HepG2 (cell line): ENCODE data around the gene SRXN1. TPM values are rescaled to one million over a fixed set of nuclear protein-coding genes. Genes with fewer than 3 reads are reported as not detected.
A peak's percentile ranks its signal among the peaks of the same experiment; 100 is the strongest.

ENCODE experiments used
- BRCA1 ChIP-seq: sonication (generic); formaldehyde crosslinking; IDR thresholded peaks from 2 replicates; pipeline ENCODE4 v1.4.0; 2020; ENCODE audit warnings: missing genetic modification reagents
- ELF3 ChIP-seq: IDR thresholded peaks from 2 replicates; pipeline ENCODE4 v1.6.1; 2016; ENCODE audit warnings: missing genetic modification reagents, missing compliant biosample characterization
- ERF ChIP-seq: IDR thresholded peaks from 2 replicates; pipeline ENCODE4 v1.6.1; 2018; ENCODE audit warnings: missing biosample characterization, missing genetic modification reagents
- GABPA ChIP-seq, 2 experiments: IDR thresholded peaks; 2 replicates each; pipeline ENCODE4 v1.6.1; 2011 to 2016; ENCODE audit warnings: low read depth in 2 of 2, low read length in 1 of 2, missing biosample characterization in 1 of 2, missing genetic modification characterization in 1 of 2
- GATAD1 ChIP-seq: IDR thresholded peaks from 2 replicates; pipeline ENCODE4 v1.6.1; 2016; ENCODE audit warnings: missing genetic modification reagents, missing compliant biosample characterization
- MXI1 ChIP-seq: IDR thresholded peaks from 3 replicates; pipeline ENCODE4 v1.6.1; 2012; ENCODE audit warnings: low read depth, low read length, inconsistent platforms, borderline replicate concordance
- NFIC ChIP-seq: IDR thresholded peaks from 2 replicates; pipeline ENCODE4 v1.6.1; 2012; ENCODE audit warnings: mild to moderate bottlenecking, low read length, inconsistent platforms
- TBP ChIP-seq: sonication (generic); formaldehyde crosslinking; IDR thresholded peaks from 2 replicates; pipeline ENCODE4 v1.5.0; 2020; ENCODE audit warnings: missing genetic modification reagents
- TMF1 ChIP-seq: sonication (generic); formaldehyde crosslinking; IDR thresholded peaks from 2 replicates; pipeline ENCODE4 v1.8.1; 2022; ENCODE audit warnings: low read depth, missing genetic modification reagents
- ZFP36 ChIP-seq: fragments of 150-350 bp; IDR thresholded peaks from 2 replicates; pipeline ENCODE4 v1.6.1; 2018; ENCODE audit warnings: borderline replicate concordance, low read length, low read depth; ENCODE audit not compliant: partially characterized antibody
- ZNF17 ChIP-seq: sonication (generic); formaldehyde crosslinking; IDR thresholded peaks from 2 replicates; pipeline ENCODE4 v1.5.0; 2020; ENCODE audit warnings: mild to moderate bottlenecking, missing genetic modification reagents
- ZNF567 ChIP-seq: sonication (generic); formaldehyde crosslinking; IDR thresholded peaks from 2 replicates; pipeline ENCODE4 v1.8.1; 2023; ENCODE audit warnings: mild to moderate bottlenecking, missing genetic modification reagents, borderline replicate concordance
- ZSCAN25 ChIP-seq: sonication (generic); formaldehyde crosslinking; IDR thresholded peaks from 2 replicates; pipeline ENCODE4 v1.8.0; 2022; ENCODE audit warnings: mild to moderate bottlenecking, missing genetic modification reagents
- ZSCAN29 ChIP-seq: sonication (generic); formaldehyde crosslinking; conservative IDR thresholded peaks from 2 replicates; pipeline ENCODE4 v1.4.0; 2020; ENCODE audit warnings: mild to moderate bottlenecking, missing genetic modification reagents
- polyA plus RNA-seq, 8 experiments: library from polyadenylated mRNA; depleted of rRNA in 3 of 8; stranded (reverse) in 7 of 8; unstranded in 1 of 8; fragments of >200 nt; fragmentation: Illumina TruSeq in 4 of 8; extraction: Trizol in 4 of 8; gene quantifications; 2 replicates each; pipeline versions ENCODE4 v1.2.1 to v1.2.3, GENCODE V29; 2011 to 2016; ENCODE audit warnings: low read depth in 4 of 8, missing spikeins in 1 of 8, mixed read lengths in 1 of 8; ENCODE audit not compliant: insufficient read depth in 1 of 8
- total RNA-seq, 5 experiments: library from RNA; depleted of rRNA; stranded (reverse); fragments of >200 nt; fragmentation: Illumina TruSeq; extraction: Trizol; gene quantifications; 2 replicates each; pipeline ENCODE4 v1.2.3, GENCODE V29; 2016; ENCODE audit warnings: low read depth in 1 of 5
- TF ChIP-seq, protein P1 (sequence below): sonication (generic); formaldehyde crosslinking; IDR thresholded peaks from 2 replicates; pipeline ENCODE4 v1.5.0; 2020; ENCODE audit warnings: missing genetic modification reagents
- TF ChIP-seq, protein P2 (sequence below), 2 experiments: fragments of 450-650 bp in 1 of 2; sonication (generic) in 1 of 2; formaldehyde crosslinking in 1 of 2; IDR thresholded peaks; 2 replicates each; pipeline versions ENCODE4 v1.6.1 to v1.8.0; 2016 to 2022; ENCODE audit warnings: antibody characterized with exemption in 1 of 2, mild to moderate bottlenecking in 1 of 2, missing genetic modification reagents in 1 of 2
- TF ChIP-seq, protein P3 (sequence below): sonication (generic); formaldehyde crosslinking; IDR thresholded peaks from 2 replicates; pipeline ENCODE4 v1.4.0; 2020; ENCODE audit warnings: missing genetic modification reagents, mild to moderate bottlenecking, borderline replicate concordance

The SRXN1 gene
- total and polyA plus RNA-seq, 2 of the 13 experiments (the other 11 are each of a cell fraction or from before 2014, with no cell fraction given), result 29.9 to 87.7 TPM

GRCh38 chr20:653110-653589, at the start of gene SRXN1 (continued):
- TF ChIP-seq, protein P1, sequence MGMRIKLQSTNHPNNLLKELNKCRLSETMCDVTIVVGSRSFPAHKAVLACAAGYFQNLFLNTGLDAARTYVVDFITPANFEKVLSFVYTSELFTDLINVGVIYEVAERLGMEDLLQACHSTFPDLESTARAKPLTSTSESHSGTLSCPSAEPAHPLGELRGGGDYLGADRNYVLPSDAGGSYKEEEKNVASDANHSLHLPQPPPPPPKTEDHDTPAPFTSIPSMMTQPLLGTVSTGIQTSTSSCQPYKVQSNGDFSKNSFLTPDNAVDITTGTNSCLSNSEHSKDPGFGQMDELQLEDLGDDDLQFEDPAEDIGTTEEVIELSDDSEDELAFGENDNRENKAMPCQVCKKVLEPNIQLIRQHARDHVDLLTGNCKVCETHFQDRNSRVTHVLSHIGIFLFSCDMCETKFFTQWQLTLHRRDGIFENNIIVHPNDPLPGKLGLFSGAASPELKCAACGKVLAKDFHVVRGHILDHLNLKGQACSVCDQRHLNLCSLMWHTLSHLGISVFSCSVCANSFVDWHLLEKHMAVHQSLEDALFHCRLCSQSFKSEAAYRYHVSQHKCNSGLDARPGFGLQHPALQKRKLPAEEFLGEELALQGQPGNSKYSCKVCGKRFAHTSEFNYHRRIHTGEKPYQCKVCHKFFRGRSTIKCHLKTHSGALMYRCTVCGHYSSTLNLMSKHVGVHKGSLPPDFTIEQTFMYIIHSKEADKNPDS, result no peak; the same call in 1 of the 2 replicates
- TF ChIP-seq MXI1 (peak; percentile 72), GATAD1 (CRISPR knock-in tag) (0 out of 2 replicates have a peak, but pooled peaks have one; percentile 22), ZSCAN25 (peak; percentile 79), BRCA1 (no peak), ZSCAN29 (CRISPR knock-in tag) (no peak; the same call in 1 of the 2 replicates), ZFP36 (no peak), ZNF17 (CRISPR knock-in tag) (no peak), NFIC (no peak), TBP (CRISPR knock-in tag) (0 out of 2 replicates have a peak, but pooled peaks have one; percentile 32), GABPA (IDR thresholded peaks at IDR 0.05; ENCODE audit: low read depth, low read length) (no peak), GABPA (CRISPR knock-in tag; IDR thresholded peaks at IDR 0.05; ENCODE audit: low read depth) (no peak), ERF (CRISPR knock-in tag) (0 out of 2 replicates have a peak, but pooled peaks have one; percentile 50), TMF1 (CRISPR knock-in tag) (peak; percentile 90), ZNF567 (CRISPR knock-in tag) (no peak; the same call in 1 of the 2 replicates), ELF3 (peak; percentile 79)
- TF ChIP-seq, protein P2, sequence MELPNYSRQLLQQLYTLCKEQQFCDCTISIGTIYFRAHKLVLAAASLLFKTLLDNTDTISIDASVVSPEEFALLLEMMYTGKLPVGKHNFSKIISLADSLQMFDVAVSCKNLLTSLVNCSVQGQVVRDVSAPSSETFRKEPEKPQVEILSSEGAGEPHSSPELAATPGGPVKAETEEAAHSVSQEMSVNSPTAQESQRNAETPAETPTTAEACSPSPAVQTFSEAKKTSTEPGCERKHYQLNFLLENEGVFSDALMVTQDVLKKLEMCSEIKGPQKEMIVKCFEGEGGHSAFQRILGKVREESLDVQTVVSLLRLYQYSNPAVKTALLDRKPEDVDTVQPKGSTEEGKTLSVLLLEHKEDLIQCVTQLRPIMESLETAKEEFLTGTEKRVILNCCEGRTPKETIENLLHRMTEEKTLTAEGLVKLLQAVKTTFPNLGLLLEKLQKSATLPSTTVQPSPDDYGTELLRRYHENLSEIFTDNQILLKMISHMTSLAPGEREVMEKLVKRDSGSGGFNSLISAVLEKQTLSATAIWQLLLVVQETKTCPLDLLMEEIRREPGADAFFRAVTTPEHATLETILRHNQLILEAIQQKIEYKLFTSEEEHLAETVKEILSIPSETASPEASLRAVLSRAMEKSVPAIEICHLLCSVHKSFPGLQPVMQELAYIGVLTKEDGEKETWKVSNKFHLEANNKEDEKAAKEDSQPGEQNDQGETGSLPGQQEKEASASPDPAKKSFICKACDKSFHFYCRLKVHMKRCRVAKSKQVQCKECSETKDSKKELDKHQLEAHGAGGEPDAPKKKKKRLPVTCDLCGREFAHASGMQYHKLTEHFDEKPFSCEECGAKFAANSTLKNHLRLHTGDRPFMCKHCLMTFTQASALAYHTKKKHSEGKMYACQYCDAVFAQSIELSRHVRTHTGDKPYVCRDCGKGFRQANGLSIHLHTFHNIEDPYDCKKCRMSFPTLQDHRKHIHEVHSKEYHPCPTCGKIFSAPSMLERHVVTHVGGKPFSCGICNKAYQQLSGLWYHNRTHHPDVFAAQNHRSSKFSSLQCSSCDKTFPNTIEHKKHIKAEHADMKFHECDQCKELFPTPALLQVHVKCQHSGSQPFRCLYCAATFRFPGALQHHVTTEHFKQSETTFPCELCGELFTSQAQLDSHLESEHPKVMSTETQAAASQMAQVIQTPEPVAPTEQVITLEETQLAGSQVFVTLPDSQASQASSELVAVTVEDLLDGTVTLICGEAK (IDR thresholded peaks at IDR 0.05), result no peak
- TF ChIP-seq, protein P2 (CRISPR knock-in tag; IDR thresholded peaks at IDR 0.05), result peak; percentile 48; the same call in 1 of the 2 replicates
- TF ChIP-seq, protein P3, sequence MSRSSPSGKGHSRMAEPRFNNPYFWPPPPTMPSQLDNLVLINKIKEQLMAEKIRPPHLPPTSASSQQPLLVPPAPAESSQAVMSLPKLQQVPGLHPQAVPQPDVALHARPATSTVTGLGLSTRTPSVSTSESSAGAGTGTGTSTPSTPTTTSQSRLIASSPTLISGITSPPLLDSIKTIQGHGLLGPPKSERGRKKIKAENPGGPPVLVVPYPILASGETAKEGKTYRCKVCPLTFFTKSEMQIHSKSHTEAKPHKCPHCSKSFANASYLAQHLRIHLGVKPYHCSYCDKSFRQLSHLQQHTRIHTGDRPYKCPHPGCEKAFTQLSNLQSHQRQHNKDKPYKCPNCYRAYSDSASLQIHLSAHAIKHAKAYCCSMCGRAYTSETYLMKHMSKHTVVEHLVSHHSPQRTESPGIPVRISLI, result peak; percentile 32; the same call in 1 of the 2 replicates
